Endothelial cell of umbilical vein (primary cell): ENCODE data around the gene CIPC. TPM values are rescaled to one million over a fixed set of nuclear protein-coding genes. Genes with fewer than 3 reads are reported as not detected.
A peak's percentile ranks its signal among the peaks of the same experiment; 100 is the strongest.

ENCODE experiments used
- BruUV-seq: library from RNA; stranded (reverse); fragments of 400-500 nt; replicated peaks from 2 replicates; lab custom pipeline; 2021; lab: Mats Ljungman, UMichigan
- CTCF ChIA-PET: fragments of 300-600, 350-600 bp; sonication (Branson Sonifier 250); formaldehyde crosslinking; loops from one replicate; lab custom pipeline; 2021; ENCODE audit warnings: antibody characterized with exemption, inconsistent platforms; lab: Charles Lee
- POLR2A ChIA-PET: fragments of 300-600, 350-600 bp; sonication (Branson Sonifier 250); formaldehyde crosslinking; loops from one replicate; lab custom pipeline; 2021; ENCODE audit warnings: antibody characterized with exemption, inconsistent platforms; lab: Charles Lee
- DNase-seq: peaks from one replicate; pipeline ENCODE4 v3.0.0-alpha.2; 2011; ENCODE audit warnings: low read depth, low spot score
- FAIRE-seq: peaks from 2 replicates; lab custom pipeline; 2011; peaks lifted over from hg19 to GRCh38; lab: Jason Lieb, UNC
- H2AFZ ChIP-seq: 2 replicates; pipeline ENCODE4 v1.6.0; 2012; ENCODE audit warnings: low read depth, low read length, control low read depth, inconsistent platforms
- H3K27ac ChIP-seq: 2 replicates; pipeline ENCODE4 v1.5.1; 2011; ENCODE audit warnings: low read depth, mild to moderate bottlenecking, control low read depth, low read length, moderate library complexity; ENCODE audit not compliant: insufficient read depth
- H3K27me3 ChIP-seq, 2 experiments: 2 replicates each; pipeline versions ENCODE4 v1.6.0 to v1.6.1; 2011; ENCODE audit warnings: low read length in 2 of 2, mixed read lengths in 1 of 2; ENCODE audit not compliant: control insufficient read depth in 2 of 2, insufficient read depth in 2 of 2
- H3K36me3 ChIP-seq, 2 experiments: 2 replicates in 1 of 2; 3 replicates in 1 of 2; pipeline ENCODE4 v1.5.1; 2011; ENCODE audit warnings: low read length in 2 of 2, mild to moderate bottlenecking in 1 of 2, moderate library complexity in 1 of 2; ENCODE audit not compliant: control insufficient read depth in 2 of 2, insufficient read depth in 2 of 2; ENCODE audit errors: extremely low read depth in 1 of 2
- H3K4me1 ChIP-seq: 3 replicates; pipeline ENCODE4 v1.5.1; 2011; ENCODE audit warnings: mild to moderate bottlenecking, low read length; ENCODE audit not compliant: control insufficient read depth, insufficient read depth; ENCODE audit errors: extremely low read depth
- H3K4me2 ChIP-seq: 2 replicates; pipeline ENCODE4 v1.6.1; 2011; ENCODE audit warnings: low read length, control low read depth, mixed read lengths; ENCODE audit not compliant: insufficient read depth
- H3K4me3 ChIP-seq, 3 experiments: fragments of 200-600 bp in 1 of 3; sonication (generic), shearing (Covaris generic) in 1 of 3; replicated peaks in 1 of 3; 2 replicates each; pipeline ENCODE4 v1.5.1; 2011 to 2016; ENCODE audit warnings: control low read depth in 3 of 3, low read length in 3 of 3, mild to moderate bottlenecking in 2 of 3, inconsistent platforms in 1 of 3, low read depth in 1 of 3, moderate library complexity in 1 of 3; ENCODE audit not compliant: insufficient read depth in 1 of 3
- H3K79me2 ChIP-seq: 2 replicates; pipeline ENCODE4 v1.6.0; 2012; ENCODE audit warnings: low read length, inconsistent platforms; ENCODE audit not compliant: control insufficient read depth, insufficient read depth
- H3K9ac ChIP-seq: replicated peaks from 2 replicates; pipeline ENCODE3; 2011; ENCODE audit warnings: low read length, control low read depth; ENCODE audit not compliant: insufficient read depth; ENCODE audit errors: extremely low read depth
- H3K9me1 ChIP-seq: replicated peaks from 3 replicates; pipeline ENCODE4 v1.6.0; 2011; ENCODE audit warnings: mild to moderate bottlenecking, low read length; ENCODE audit not compliant: control insufficient read depth, insufficient read depth; ENCODE audit errors: extremely low read depth
- H3K9me3 ChIP-seq: replicated peaks from 2 replicates; pipeline ENCODE4 v1.5.1; 2012; ENCODE audit warnings: low read length, inconsistent platforms; ENCODE audit not compliant: control insufficient read depth, insufficient read depth
- H4K20me1 ChIP-seq: replicated peaks from 2 replicates; pipeline ENCODE3; 2011; ENCODE audit warnings: mild to moderate bottlenecking, low read length; ENCODE audit not compliant: control insufficient read depth, insufficient read depth; ENCODE audit errors: extremely low read depth
- CTCF ChIP-seq, 2 donors: IDR thresholded peaks; 1 replicate in 1 of 2; 2 replicates in 1 of 2; pipeline ENCODE4 v1.5.1; 2011; ENCODE audit warnings: low read length in 2 of 2, mild to moderate bottlenecking in 2 of 2, moderate library complexity in 2 of 2, control low read depth in 1 of 2, inconsistent platforms in 1 of 2, low read depth in 1 of 2; ENCODE audit not compliant: insufficient read depth in 1 of 2; ENCODE audit errors: extremely low read depth in 1 of 2
- EZH2 ChIP-seq: IDR thresholded peaks from 2 replicates; pipeline ENCODE4 v1.6.1; 2012; ENCODE audit warnings: borderline replicate concordance, low read depth, mild to moderate bottlenecking, moderate library complexity, low read length, inconsistent platforms; ENCODE audit not compliant: severe bottlenecking
- FOS ChIP-seq: IDR thresholded peaks from 2 replicates; pipeline ENCODE4 v1.6.1; 2011; ENCODE audit warnings: mild to moderate bottlenecking, low read length, moderate library complexity, borderline replicate concordance; ENCODE audit not compliant: insufficient read depth
- GATA2 ChIP-seq: IDR thresholded peaks from 2 replicates; pipeline ENCODE4 v1.7.0; 2011; ENCODE audit warnings: low read depth, mild to moderate bottlenecking, moderate library complexity, mixed read lengths, low read length; ENCODE audit not compliant: insufficient read length, insufficient read depth
- JUN ChIP-seq: IDR thresholded peaks from 2 replicates; pipeline ENCODE4 v1.6.1; 2011; ENCODE audit warnings: borderline replicate concordance, low read depth; ENCODE audit not compliant: insufficient read length, insufficient read depth
- MAX ChIP-seq: IDR thresholded peaks from 2 replicates; pipeline ENCODE4 v1.6.1; 2011; ENCODE audit not compliant: insufficient read depth, insufficient read length
- MYC ChIP-seq: IDR thresholded peaks from one replicate; pipeline ENCODE4 v1.6.1; 2011; ENCODE audit warnings: mild to moderate bottlenecking, low read depth, low read length
- POLR2A ChIP-seq: IDR thresholded peaks from 2 replicates; pipeline ENCODE4 v1.6.1; 2012; ENCODE audit warnings: low read depth, mild to moderate bottlenecking, control low read depth, low read length
- POLR2AphosphoS5 ChIP-seq: IDR thresholded peaks from 2 replicates; pipeline ENCODE4 v1.6.1; 2012; ENCODE audit warnings: low read depth, mild to moderate bottlenecking, control low read depth, low read length, moderate library complexity; ENCODE audit not compliant: insufficient read depth
- dilution Hi-C: fragments of 300-500 bp; cut with MboI; formaldehyde crosslinking; loops from one replicate; pipeline ENCODE4 v1.15.0; 2019; ENCODE audit warnings: low sequenced_read_pairs; ENCODE audit not compliant: extremely low pct_ligation_motif_present
- intact Hi-C: fragments of 100-400 bp; cut with micrococcal nuclease; formaldehyde crosslinking; loops from one replicate; pipeline ENCODE4 v1.10.0; 2022
- polyA plus RNA-seq, 4 experiments: library from polyadenylated mRNA; depleted of rRNA in 3 of 4; stranded (reverse) in 3 of 4; unstranded in 1 of 4; fragments of >200 nt; gene quantifications; 2 replicates each; pipeline versions ENCODE4 v1.2.1 to v1.2.3, GENCODE V29; 2011 to 2012; ENCODE audit warnings: missing spikeins in 1 of 4
- total RNA-seq: library from RNA; stranded (reverse); gene quantifications from 2 replicates; pipeline ENCODE4 v1.2.3, GENCODE V29; 2021

CIPC gene
- total and polyA plus RNA-seq, 2 donors (not counting 3 experiments of a cell fraction or from before 2014, with no cell fraction given): 8.8 to 17.4 TPM

- FAIRE-seq: peak; percentile 83
- BruUV-seq: no TSS peak
- POLR2A ChIA-PET: interaction anchor here (1.0 kb wide), 1 partner anchor 12 kb away, joined by 4 read pairs; no protein-coding TSS in a partner anchor
Observed at GRCh38 chr14:77111021-77111420, 13.0 kb downstream of the CIPC start.

More at GRCh38 chr14:77111021-77111420, 13.0 kb downstream of the CIPC start:
- Histone ChIP-seq H3K9ac (peak overlapping the region; percentile 20), H3K27me3 (no peaks in the 10 kb centered on the region), H3K4me1 (peaks cover 14% of the 10 kb centered on the region), H3K27ac (peak overlapping the region; percentile 67), H3K9me1 (no peaks in the 10 kb centered on the region), H4K20me1 (no peaks in the 10 kb centered on the region), H2AFZ (peak overlapping the region; percentile 38), H3K4me3 (no peak overlapping the region), H3K79me2 (no peaks in the 10 kb centered on the region), H3K9me3 (no peaks in the 10 kb centered on the region), H3K4me2 (peak overlapping the region; percentile 32), H3K36me3 (peaks cover 12 to 19% of the 10 kb centered on the region in 2 experiments)
- intact Hi-C loops: loop anchor here (1.0 kb wide), 1 partner anchor 13 kb away; the partner anchor contains the start of gene CIPC
- DNase-seq: peak; percentile 68
- CTCF ChIA-PET: interaction anchor here (1.0 to 1.7 kb wide), 5 partner anchors 12 to 235 kb away, joined by 3 to 7 read pairs (median 5); partner anchors contain the start of gene CIPC
- dilution Hi-C loops: no loop called here
- TF ChIP-seq GATA2 (no peak), FOS (no peak), POLR2A (no peak), MAX (no peak), CTCF (IDR thresholded peaks at IDR 0.05; ENCODE audit: extremely low read depth in 1 of 2, insufficient read depth in 1 of 2, low read depth in 1 of 2, low read length in 2 of 2) (no peak), POLR2AphosphoS5 (no peak), MYC (no peak), JUN (no peak), EZH2 (no peak)
